K562 (cell line): Measurements from ENCODE around the gene SYNPR.

ENCODE experiments used
- EP300 ChIP-seq: IDR thresholded peaks from 2 replicates; pipeline ENCODE4 v1.6.1; 2012; ENCODE audit warnings: low read length, improper control_type of control experiment
- HINFP ChIP-seq: fragments of 450-650 bp; conservative IDR thresholded peaks from 2 replicates; pipeline ENCODE4 v1.6.1; 2016; ENCODE audit warnings: missing genetic modification characterization, low read depth, mild to moderate bottlenecking, control low read depth, missing compliant biosample characterization
- HNRNPH1 ChIP-seq: fragments of 200-400 bp; formaldehyde crosslinking; optimal IDR thresholded peaks from 2 replicates; pipeline ENCODE3; 2017; ENCODE audit warnings: low read depth, mild to moderate bottlenecking, low read length, moderate library complexity
- MECOM ChIP-seq: fragments of 250-450 bp; sonication (Bioruptor Pico); IDR thresholded peaks from 2 replicates; pipeline ENCODE4 v1.8.0; 2022; ENCODE audit warnings: inconsistent platforms
- NCOA2 ChIP-seq, 2 experiments: fragments of 450-650 bp; IDR thresholded peaks; 2 replicates each; pipeline ENCODE4 v1.6.1; 2018; ENCODE audit warnings: mild to moderate bottlenecking in 2 of 2, moderate library complexity in 1 of 2; ENCODE audit not compliant: partially characterized antibody in 2 of 2
- NFIX ChIP-seq: fragments of 250-450 bp; sonication (Bioruptor Pico); IDR thresholded peaks from 2 replicates; pipeline ENCODE4 v1.4.0; 2020; ENCODE audit warnings: low read depth, mild to moderate bottlenecking, moderate library complexity
- SRF ChIP-seq, 2 experiments: fragments of 250-450, 450-650 bp in 1 of 2; sonication (Bioruptor Pico) in 1 of 2; sonication (generic) in 1 of 2; formaldehyde crosslinking; IDR thresholded peaks; 2 replicates each; pipeline versions ENCODE4 v1.5.0 to v1.5.1; 2020 to 2022; ENCODE audit warnings: mild to moderate bottlenecking in 1 of 2, missing genetic modification reagents in 1 of 2
- TBL1XR1 ChIP-seq, 2 experiments: IDR thresholded peaks; 2 replicates each; pipeline ENCODE4 v1.6.1; 2012; ENCODE audit warnings: improper control_type of control experiment in 2 of 2, low read length in 2 of 2, mild to moderate bottlenecking in 1 of 2
- YY1 ChIP-seq, 3 experiments: IDR thresholded peaks; 2 replicates each; pipeline ENCODE4 v1.6.1; 2011; ENCODE audit warnings: low read length in 2 of 3, mild to moderate bottlenecking in 2 of 3, moderate library complexity in 2 of 3, borderline replicate concordance in 1 of 3, control low read depth in 1 of 3, low read depth in 1 of 3; ENCODE audit not compliant: insufficient read depth in 3 of 3, insufficient replicate concordance in 2 of 3, control insufficient read depth in 1 of 3, insufficient read length in 1 of 3; ENCODE audit errors: extremely low read depth in 1 of 3
- ZBTB7A ChIP-seq: IDR thresholded peaks from 2 replicates; pipeline ENCODE4 v1.6.1; 2011; ENCODE audit warnings: low read depth, mild to moderate bottlenecking, low read length, moderate library complexity, borderline replicate concordance; ENCODE audit not compliant: control insufficient read depth
- ZNF140 ChIP-seq: fragments of 250-450 bp; sonication (Bioruptor Pico); IDR thresholded peaks from 2 replicates; pipeline ENCODE4 v1.8.0; 2021; ENCODE audit warnings: moderate library complexity, mild to moderate bottlenecking, inconsistent platforms
- ZNF239 ChIP-seq: fragments of 250-450 bp; sonication (Bioruptor Pico); IDR thresholded peaks from 2 replicates; pipeline ENCODE4 v1.4.0; 2020; ENCODE audit warnings: mild to moderate bottlenecking
- ZNF398 ChIP-seq: fragments of 250-450 bp; sonication (Bioruptor Pico); IDR thresholded peaks from 2 replicates; pipeline ENCODE4 v1.8.0; 2021; ENCODE audit warnings: moderate library complexity, mild to moderate bottlenecking, inconsistent platforms
- ZNF766 ChIP-seq: fragments of 200-800 bp; sonication (Bioruptor generic); conservative IDR thresholded peaks from 2 replicates; pipeline ENCODE4 v1.6.1; 2016; ENCODE audit warnings: missing genetic modification characterization, missing compliant biosample characterization

- TF ChIP-seq HINFP (tag) (no peak), NCOA2 (IDR thresholded peaks at IDR 0.05; ENCODE audit: partially characterized antibody in 2 of 2) (no peak), SRF (CRISPR knock-in tag; IDR thresholded peaks at IDR 0.05) (no peak), ZBTB7A (no peak), ZNF766 (CRISPR knock-in tag) (no peak), HNRNPH1 (no peak), ZNF239 (no peak), TBL1XR1 (IDR thresholded peaks at IDR 0.05; ENCODE audit: low read length in 2 of 2) (no peak), ZNF398 (CRISPR knock-in tag) (no peak), ZNF140 (CRISPR knock-in tag) (no peak), EP300 (no peak), MECOM (CRISPR knock-in tag) (no peak), YY1 (IDR thresholded peaks at IDR 0.05; ENCODE audit: borderline replicate concordance in 1 of 3, control insufficient read depth in 1 of 3, extremely low read depth in 1 of 3, insufficient read depth in 3 of 3, insufficient read length in 1 of 3, insufficient replicate concordance in 2 of 3, low read depth in 1 of 3, low read length in 2 of 3) (no peak), NFIX (CRISPR knock-in tag) (no peak)
These were observed 32.3 kb upstream of the SYNPR start for GRCh38 chr3:63245726-63246241.
